Measurements from ENCODE around the gene CTIF.

Gene CTIF

GRCh38 chr18:48894799-48895346 is 356.0 kb downstream of the CTIF start:
- no peak for FAIRE-seq

DNA sequence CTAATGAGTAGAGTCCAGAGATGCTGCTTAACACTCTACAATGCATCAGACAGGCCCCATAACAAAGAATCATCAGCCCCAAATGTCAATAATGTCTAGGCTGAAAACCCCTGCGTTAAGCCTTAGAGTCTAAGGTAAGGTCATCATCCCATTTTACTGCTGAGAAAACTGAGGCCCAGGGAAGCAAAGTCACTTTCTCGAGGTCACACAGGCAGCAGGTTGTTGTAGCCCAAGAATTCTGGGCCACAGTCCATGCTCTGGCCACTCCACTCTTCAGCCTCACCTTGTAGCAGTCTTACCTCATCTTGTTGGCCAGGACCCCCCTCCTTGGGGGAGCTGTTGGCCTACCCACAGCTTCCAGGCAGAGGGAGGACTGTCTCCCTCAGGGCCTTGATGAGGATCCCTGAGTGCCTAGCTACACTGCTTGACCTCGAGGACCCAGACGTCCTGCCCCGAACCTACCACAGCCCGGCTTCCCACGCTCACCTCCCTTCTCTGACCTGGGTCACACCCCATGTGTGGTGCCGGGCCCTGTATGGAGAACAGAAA is 357.6 kb downstream of the CTIF start:
- FAIRE-seq: no peak

DNA sequence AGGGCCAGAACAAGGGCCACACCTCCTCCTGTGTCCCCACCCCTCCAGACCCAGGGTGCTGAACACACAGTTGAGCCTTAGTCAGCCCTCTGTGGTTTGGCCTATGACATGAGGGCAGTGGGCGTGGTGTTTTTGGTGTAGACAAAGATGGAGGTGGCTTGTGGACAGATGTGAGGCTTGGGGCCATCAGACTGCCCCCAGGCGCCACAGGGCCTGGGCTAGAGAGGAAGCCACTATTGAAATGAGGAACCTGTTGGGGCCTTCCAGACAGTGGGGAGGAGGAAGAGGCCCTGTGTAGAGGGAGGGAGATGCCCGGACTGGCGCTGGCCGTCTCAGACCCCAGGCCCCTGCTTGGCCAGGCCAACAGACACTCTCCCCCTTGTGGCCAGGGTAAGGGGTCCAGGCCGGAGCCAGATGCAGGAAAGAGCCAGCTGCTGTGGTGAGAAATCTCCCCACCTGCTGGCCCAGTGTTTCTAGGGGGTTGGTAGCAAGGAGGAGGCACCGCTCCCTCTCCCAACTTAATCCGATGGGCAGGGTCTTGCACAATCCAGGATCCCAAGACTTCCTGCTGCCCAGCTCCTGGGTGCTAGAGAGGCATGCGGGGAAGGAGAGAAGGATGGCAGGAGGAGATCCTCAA is 358.2 kb downstream of the CTIF start:
- FAIRE-seq: no peak

DNA sequence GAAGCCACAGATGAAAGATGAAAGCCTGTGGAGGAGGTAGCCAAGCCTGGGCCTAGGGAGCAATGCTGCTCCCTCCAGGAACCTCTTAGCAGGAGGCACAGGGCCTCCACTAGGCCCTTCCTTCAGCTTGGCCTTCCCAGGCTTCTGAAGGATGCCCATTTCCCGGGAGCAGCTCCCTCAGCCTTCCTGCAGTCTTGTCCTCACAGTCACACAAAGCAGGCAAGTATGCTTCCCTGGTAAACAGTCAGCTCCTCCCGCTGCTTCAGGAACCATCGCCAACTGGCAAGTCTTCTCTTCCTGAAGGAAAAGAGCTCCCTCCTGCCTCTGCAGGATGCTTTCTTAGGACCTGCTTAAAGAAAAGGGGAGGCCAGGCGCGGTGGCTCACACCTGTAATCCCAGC is 358.7 kb downstream of the CTIF start:
- FAIRE-seq: no peak

DNA sequence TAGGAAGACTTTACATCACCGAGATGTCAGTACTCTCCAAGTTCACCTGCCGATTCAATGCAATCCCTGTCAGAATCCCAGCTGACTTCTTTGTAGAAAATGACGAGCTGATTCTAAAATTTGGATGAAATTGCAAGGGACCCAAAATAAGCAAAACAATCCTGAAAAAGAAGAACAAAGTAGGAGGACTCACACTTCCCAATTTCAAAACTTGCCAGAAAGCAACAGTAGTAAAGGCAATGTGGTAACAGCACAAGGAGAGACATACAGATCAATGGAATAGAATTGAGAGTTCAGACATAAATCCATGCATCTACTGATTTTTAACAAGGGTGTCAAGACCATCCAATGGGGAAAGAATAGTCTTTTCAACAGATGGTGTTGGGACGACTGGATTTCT is 359.7 kb downstream of the CTIF start:
- FAIRE-seq: no peak

- no peak for FAIRE-seq
These were observed 360.8 kb downstream of the CTIF start for GRCh38 chr18:48899558-48900174.

DNA sequence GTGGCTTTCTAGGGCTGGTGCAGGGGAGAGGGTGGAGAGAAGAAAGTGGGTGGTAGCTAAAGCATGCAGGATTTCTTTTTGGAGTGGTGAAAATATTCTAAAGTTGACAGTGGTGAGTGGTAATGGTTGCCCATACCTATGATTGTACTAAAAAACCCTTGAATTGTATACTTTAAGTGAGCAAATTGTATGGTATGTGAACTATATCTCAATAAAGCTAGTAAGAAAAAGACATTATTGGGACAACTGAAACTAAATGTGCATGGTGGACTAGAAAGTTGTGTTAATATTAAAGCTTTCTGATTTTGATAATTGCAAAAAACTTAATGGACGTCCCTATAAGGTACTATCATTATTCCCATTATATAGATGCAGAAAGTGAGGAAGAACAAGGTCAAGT is 361.6 kb downstream of the CTIF start:
- FAIRE-seq: no peak

DNA sequence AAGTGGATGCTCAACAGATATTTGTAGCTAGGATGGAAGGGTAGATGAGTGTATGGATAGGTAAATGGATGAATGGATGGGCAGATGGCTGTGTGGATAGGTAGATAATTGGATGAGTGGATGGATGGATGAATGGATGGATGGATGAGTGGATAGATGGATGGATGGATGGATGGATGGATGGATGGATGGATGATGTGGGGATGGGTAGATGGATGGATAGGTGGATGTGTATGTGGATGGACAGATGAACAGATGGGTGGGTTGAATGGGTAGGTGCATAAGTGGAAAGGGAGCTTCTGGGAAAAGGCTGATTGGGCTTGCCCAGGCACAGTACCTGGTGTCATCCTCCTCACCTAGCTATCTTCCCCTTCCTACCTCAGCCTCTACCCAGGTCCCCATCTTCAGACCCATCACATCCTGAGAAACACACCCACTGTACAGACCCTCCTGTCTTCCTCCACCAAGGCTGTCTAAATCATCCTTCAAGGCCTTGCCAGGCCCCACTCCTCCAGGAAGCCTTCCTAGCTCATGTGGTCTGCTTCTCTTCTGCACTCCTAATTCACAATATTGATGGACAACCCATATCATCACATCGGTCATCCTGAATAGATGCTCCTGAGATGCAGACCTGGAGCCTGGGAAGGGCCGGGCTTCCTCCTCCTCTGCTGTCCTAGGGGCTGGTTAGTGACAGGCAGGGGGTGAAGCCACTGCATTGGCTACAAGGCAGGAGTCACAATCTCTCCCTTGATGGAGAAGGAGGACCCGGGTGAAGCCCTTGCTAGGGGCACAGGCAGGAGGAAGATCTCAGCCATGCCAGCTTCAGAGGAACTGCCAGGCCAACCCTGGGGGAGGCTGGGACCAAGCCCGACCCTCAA is 362.6 kb downstream of the CTIF start:
- FAIRE-seq: no peak

- FAIRE-seq: no peak
These were observed 363.4 kb downstream of the CTIF start for GRCh38 chr18:48902023-48902855.

- FAIRE-seq: no peak
These were observed 364.2 kb downstream of the CTIF start for GRCh38 chr18:48902856-48903601.

DNA sequence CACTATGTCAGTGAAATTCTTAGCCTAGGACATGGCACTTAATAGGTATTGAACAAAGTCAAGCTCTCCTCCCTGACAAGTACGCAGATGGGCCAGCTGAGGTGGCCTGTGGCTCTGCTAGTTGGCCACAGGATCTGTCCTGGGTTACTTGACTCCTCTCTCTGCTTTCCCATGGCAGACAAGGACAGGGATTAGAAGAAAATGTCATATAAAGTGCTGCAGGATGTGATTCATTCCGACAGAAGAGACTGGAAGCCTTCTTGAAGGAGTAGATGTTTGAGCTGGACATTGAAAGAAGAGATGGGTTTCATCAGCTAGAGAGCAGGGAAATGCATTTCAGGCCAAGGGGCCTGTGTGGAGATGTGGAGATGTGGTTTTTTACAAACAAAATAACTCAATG is 365.3 kb downstream of the CTIF start:
- no peak for FAIRE-seq

GRCh38 chr18:48904847-48905394 is 366.1 kb downstream of the CTIF start:
- no peak for FAIRE-seq

- FAIRE-seq: no peak
These were observed 366.7 kb downstream of the CTIF start for GRCh38 chr18:48905513-48905912.

GRCh38 chr18:48908916-48909315 is 370.1 kb downstream of the CTIF start:
- FAIRE-seq: no peak

DNA sequence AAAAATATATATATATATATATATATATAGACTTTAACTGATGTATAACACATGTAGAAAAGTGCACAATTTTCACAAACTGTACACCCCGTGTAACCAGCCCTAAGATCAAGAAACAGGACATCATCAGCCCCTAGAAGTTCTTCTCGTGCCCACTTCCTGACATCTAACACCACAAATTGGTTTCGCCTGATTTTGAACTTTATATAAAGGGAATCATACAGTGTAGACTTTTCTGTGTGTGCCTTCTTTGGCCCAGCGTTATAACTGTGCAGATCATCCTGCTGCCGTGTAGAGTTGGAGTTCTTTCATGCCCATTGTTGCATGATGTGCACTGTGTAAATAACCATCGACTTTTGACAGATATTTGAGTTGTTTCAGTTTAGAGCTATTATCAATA is 370.9 kb downstream of the CTIF start:
- FAIRE-seq: no peak

GRCh38 chr18:48910972-48911545 is 372.2 kb downstream of the CTIF start:
- FAIRE-seq: no peak
